Stimulated activated CD4-positive, alpha-beta T cell treated with anti-CD3 and anti-CD28 coated beads, TNF-alpha, amount 100 ng/mL, for 48 hours (primary cell): ENCODE results near the gene HOXA3.

Source experiments
- DNase-seq, 3 donors: peaks; one replicate each; pipeline ENCODE4 v3.0.0-alpha.2; 2020; ENCODE audit warnings: low read depth in 3 of 3

HOXA3 gene

GRCh38 chr7:27166531-27167505 is 14.4 kb upstream of the HOXA3 start:
- no peak for DNase-seq

GRCh38 chr7:27165996-27166530 is 13.7 kb upstream of the HOXA3 start:
- no peak for DNase-seq

GRCh38 chr7:27165089-27165995 is 13.0 kb upstream of the HOXA3 start, which contains the start of gene HOXA9:
Gene HOXA9 (minus strand): TSS chr7:27165537. CDS start chr7:27165457, 80 bp downstream.
- DNase-seq: no peak

- DNase-seq: no peak
Measured at GRCh38 chr7:27164367-27165088, 12.1 kb upstream of the HOXA3 start.

GRCh38 chr7:27164045-27164366 is 11.6 kb upstream of the HOXA3 start:
- DNase-seq: no peak

GRCh38 chr7:27163288-27164044 is 11.1 kb upstream of the HOXA3 start:
- no peak for DNase-seq

GRCh38 chr7:27162561-27163287 is 10.3 kb upstream of the HOXA3 start:
- no peak for DNase-seq

GRCh38 chr7:27161721-27162560 is 9.6 kb upstream of the HOXA3 start:
- DNase-seq: no peak

- DNase-seq: no peak
Measured at GRCh38 chr7:27161214-27161720, 8.9 kb upstream of the HOXA3 start.

- DNase-seq: peak; percentile 70 to 79 (median 72)
Measured at GRCh38 chr7:27160546-27161213, 8.3 kb upstream of the HOXA3 start.

GRCh38 chr7:27160145-27160545 is 7.8 kb upstream of the HOXA3 start:
- DNase-seq: no peak

GRCh38 chr7:27159266-27160144 is 7.1 kb upstream of the HOXA3 start:
- no peak for DNase-seq

- no peak for DNase-seq
Measured at GRCh38 chr7:27158436-27159265, 6.3 kb upstream of the HOXA3 start.

GRCh38 chr7:27157702-27158431 is 5.5 kb upstream of the HOXA3 start:
- no peak for DNase-seq

GRCh38 chr7:27156916-27157701 is 4.7 kb upstream of the HOXA3 start:
- DNase-seq: no peak
